Measurements from ENCODE around the gene GALNT4.
A peak's percentile ranks its signal among the peaks of the same experiment; 100 is the strongest.

The GALNT4 gene

DNA sequence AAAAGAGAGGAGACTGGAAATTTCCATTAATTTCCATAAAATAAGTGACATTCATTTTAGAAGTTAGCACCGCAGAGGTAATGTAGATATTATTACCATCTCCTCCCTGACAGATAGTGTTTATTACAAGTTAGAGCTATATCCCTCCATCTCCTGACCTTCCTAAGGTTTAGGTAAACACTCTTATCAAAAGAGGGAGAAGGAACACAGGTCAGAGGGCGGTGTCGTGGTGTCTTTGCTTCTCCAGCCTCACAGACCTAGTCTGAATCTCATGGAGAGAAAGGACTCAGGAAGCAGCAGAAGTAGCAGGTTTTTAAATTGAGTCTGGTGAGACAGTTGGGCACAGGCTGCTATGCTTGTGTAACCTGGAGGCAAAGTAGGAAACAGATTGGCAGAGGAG, 12.8 kb upstream of the GALNT4 start:
- Histone ChIP-seq H3K79me2 (ENCODE audit: control insufficient read depth, low read length) (no peaks in the 10 kb centered on the region), H3K4me1 (ENCODE audit: control insufficient read depth, low read length) (no peaks in the 10 kb centered on the region), H3K36me3 (ENCODE audit: control insufficient read depth, low read length) (no peaks in the 10 kb centered on the region), H3K27ac (ENCODE audit: low read depth, low read length) (no peak overlapping the region), H3K9me3 (ENCODE audit: control insufficient read depth, insufficient read depth, low read length) (no peaks in the 10 kb centered on the region), H3K9me2 (replicated peaks; ENCODE audit: control insufficient read depth, low read length) (no peaks in the 10 kb centered on the region), H4K20me1 (ENCODE audit: control insufficient read depth, insufficient read depth, low read depth, low read length) (no peaks in the 10 kb centered on the region), H3K4me2 (ENCODE audit: low read length) (no peak overlapping the region), H3K4me3 (ENCODE audit: low read length) (no peak overlapping the region), H3F3A (ENCODE audit: control insufficient read depth, insufficient read depth) (no peaks in the 10 kb centered on the region), H3K27me3 (ENCODE audit: control insufficient read depth, low read length) (no peaks in the 10 kb centered on the region)
- TF ChIP-seq EZH2phosphoT487 (IDR thresholded peaks at IDR 0.05; ENCODE audit: borderline replicate concordance, low read length) (no peak), CTCF (IDR thresholded peaks at IDR 0.05; ENCODE audit: low read depth, low read length, poor library complexity, severe bottlenecking) (no peak)

DNA sequence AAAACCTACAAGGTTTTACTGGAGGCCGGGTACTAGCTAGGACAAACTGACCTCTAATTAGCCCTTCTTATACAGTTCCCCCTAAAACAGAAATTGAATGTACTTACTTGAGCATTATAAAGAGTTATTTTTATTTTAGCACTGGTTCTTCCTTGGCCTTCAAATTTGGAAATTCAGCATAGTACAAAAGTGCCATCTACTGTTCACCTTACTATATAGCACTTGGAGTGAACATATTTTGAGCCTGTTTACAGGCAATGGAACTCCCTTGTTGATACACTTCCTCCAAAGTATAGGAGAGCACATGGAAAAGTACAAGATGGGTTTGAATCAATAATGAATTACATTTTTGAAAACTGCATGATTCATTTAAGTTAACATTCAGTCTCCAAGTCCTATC, 5.1 kb upstream of the GALNT4 start:
- peak; percentile 71 for TF ChIP-seq CTCF (IDR thresholded peaks at IDR 0.05; ENCODE audit: low read depth, low read length, poor library complexity, severe bottlenecking)
- TF ChIP-seq EZH2phosphoT487 (IDR thresholded peaks at IDR 0.05; ENCODE audit: borderline replicate concordance, low read length), result no peak
- H3K4me2 ChIP-seq (ENCODE audit: low read length), result no peak overlapping the region
- H3K36me3 ChIP-seq (ENCODE audit: control insufficient read depth, low read length), result peaks cover 2% of the 10 kb centered on the region; the same call in 1 of the 2 replicates
- peaks cover 23% of the 10 kb centered on the region for H3K4me1 ChIP-seq (ENCODE audit: control insufficient read depth, low read length)
- no peak overlapping the region for H3K4me3 ChIP-seq (ENCODE audit: low read length)
- H3K27me3 ChIP-seq (ENCODE audit: control insufficient read depth, low read length), result no peaks in the 10 kb centered on the region
- no peaks in the 10 kb centered on the region for H3K9me3 ChIP-seq (ENCODE audit: control insufficient read depth, insufficient read depth, low read length)
- H3K79me2 ChIP-seq (ENCODE audit: control insufficient read depth, low read length), result peaks cover 10% of the 10 kb centered on the region
- H3F3A ChIP-seq (ENCODE audit: control insufficient read depth, insufficient read depth), result peaks cover 15% of the 10 kb centered on the region
- no peak overlapping the region for H3K27ac ChIP-seq (ENCODE audit: low read depth, low read length)
- no peaks in the 10 kb centered on the region for H4K20me1 ChIP-seq (ENCODE audit: control insufficient read depth, insufficient read depth, low read depth, low read length)
- H3K9me2 ChIP-seq (replicated peaks; ENCODE audit: control insufficient read depth, low read length), result no peaks in the 10 kb centered on the region

- Histone ChIP-seq H3K9me2 (replicated peaks; ENCODE audit: control insufficient read depth, low read length) (no peaks in the 10 kb centered on the region), H3K27ac (ENCODE audit: low read depth, low read length) (no peak overlapping the region), H3K27me3 (ENCODE audit: control insufficient read depth, low read length) (no peaks in the 10 kb centered on the region), H3K4me1 (ENCODE audit: control insufficient read depth, low read length) (peaks cover 31% of the 10 kb centered on the region), H3F3A (ENCODE audit: control insufficient read depth, insufficient read depth) (peaks cover 15% of the 10 kb centered on the region), H4K20me1 (ENCODE audit: control insufficient read depth, insufficient read depth, low read depth, low read length) (no peaks in the 10 kb centered on the region), H3K4me3 (ENCODE audit: low read length) (no peak overlapping the region), H3K9me3 (ENCODE audit: control insufficient read depth, insufficient read depth, low read length) (no peaks in the 10 kb centered on the region), H3K79me2 (ENCODE audit: control insufficient read depth, low read length) (peaks cover 22% of the 10 kb centered on the region), H3K36me3 (ENCODE audit: control insufficient read depth, low read length) (peaks cover 8% of the 10 kb centered on the region), H3K4me2 (ENCODE audit: low read length) (peak overlapping the region; percentile 40)
- no peak for TF ChIP-seq CTCF (IDR thresholded peaks at IDR 0.05; ENCODE audit: low read depth, low read length, poor library complexity, severe bottlenecking)
- TF ChIP-seq EZH2phosphoT487 (IDR thresholded peaks at IDR 0.05; ENCODE audit: borderline replicate concordance, low read length), result no peak
Measured at GRCh38 chr12:89528434-89528833, 3.8 kb upstream of the GALNT4 start.
